Sigmoid colon (tissue), 4 donors: Measurements from ENCODE around the gene KCNAB2.

Experiments
- POLR2A ChIP-seq, 2 donors: fragments of 450-650 bp; IDR thresholded peaks; one replicate each; pipeline ENCODE4 v1.6.1; 2016; ENCODE audit warnings: antibody characterized with exemption in 2 of 2, mild to moderate bottlenecking in 2 of 2, moderate library complexity in 2 of 2
- POLR2AphosphoS5 ChIP-seq, 4 donors: sonication (generic); formaldehyde crosslinking; IDR thresholded peaks; one replicate each; pipeline ENCODE4 v1.6.1; 2017; ENCODE audit warnings: antibody characterized with exemption in 4 of 4
- TF ChIP-seq, protein P1 (sequence below), 4 experiments: fragments of 450-650 bp in 3 of 4; fragments of 200-600 bp in 1 of 4; IDR thresholded peaks; one replicate each; pipeline ENCODE4 v1.5.1; 2016 to 2019; ENCODE audit warnings: antibody characterized with exemption in 4 of 4, mild to moderate bottlenecking in 3 of 4, moderate library complexity in 2 of 4

DNA sequence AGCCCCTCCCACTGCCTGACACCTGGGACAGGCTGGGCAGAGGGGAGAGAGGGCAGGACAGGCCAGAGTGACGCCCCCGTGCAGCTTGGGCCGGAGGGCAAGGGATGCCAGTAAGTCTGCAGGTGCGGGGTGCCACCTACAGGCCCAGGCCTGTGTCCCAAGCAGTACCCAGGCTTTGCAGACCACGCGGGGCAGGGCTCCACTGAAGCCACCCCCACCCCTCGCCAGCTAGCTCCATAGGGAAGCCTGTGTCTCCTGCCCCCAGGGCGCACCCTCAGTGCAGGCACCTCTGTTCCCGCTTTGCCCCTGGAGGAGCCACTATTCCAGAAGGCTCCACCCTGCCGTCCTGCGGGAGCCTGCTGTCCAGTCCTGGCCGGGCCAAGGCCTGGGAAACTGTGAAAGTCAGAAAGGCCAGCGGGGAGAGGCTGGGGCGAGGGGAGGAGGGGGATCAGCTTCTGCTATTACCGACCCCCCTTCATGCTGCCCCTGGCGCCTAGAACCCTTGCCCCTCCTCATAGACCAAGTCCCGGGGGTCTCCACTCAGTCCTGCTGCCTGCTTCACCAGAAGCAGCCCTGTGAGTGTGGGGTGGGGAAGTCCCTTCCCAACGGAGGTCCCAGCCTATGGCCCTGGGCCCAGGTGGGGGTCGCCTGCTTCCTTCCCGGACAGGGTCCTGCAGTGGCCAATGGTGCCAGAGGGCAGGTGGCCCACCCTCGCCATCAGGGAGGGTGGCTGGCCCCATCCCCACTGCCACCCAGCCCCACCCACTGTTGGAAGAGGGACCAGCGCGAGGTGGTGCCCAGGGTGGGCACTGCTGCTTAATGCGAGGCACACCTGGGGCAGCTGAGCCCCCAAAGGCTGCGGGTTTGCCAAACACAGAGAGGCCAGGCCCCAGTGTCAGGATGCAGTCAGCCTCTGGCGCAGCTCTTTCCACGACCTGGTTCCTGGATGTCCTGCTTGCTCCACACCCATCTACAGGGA is 54.4 kb downstream of the KCNAB2 start:
- TF ChIP-seq, protein P1, sequence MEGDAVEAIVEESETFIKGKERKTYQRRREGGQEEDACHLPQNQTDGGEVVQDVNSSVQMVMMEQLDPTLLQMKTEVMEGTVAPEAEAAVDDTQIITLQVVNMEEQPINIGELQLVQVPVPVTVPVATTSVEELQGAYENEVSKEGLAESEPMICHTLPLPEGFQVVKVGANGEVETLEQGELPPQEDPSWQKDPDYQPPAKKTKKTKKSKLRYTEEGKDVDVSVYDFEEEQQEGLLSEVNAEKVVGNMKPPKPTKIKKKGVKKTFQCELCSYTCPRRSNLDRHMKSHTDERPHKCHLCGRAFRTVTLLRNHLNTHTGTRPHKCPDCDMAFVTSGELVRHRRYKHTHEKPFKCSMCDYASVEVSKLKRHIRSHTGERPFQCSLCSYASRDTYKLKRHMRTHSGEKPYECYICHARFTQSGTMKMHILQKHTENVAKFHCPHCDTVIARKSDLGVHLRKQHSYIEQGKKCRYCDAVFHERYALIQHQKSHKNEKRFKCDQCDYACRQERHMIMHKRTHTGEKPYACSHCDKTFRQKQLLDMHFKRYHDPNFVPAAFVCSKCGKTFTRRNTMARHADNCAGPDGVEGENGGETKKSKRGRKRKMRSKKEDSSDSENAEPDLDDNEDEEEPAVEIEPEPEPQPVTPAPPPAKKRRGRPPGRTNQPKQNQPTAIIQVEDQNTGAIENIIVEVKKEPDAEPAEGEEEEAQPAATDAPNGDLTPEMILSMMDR (IDR thresholded peaks at IDR 0.05), result no peak
- TF ChIP-seq POLR2A (IDR thresholded peaks at IDR 0.05) (no peak), POLR2AphosphoS5 (IDR thresholded peaks at IDR 0.05) (no peak)
